Measurements from ENCODE around the gene ZFP1.
"Not testable (repeated sequence)": the region's sequence is repeated elsewhere in the genome, so short reads cannot be mapped to it uniquely, and the experiment has no call there.

The ZFP1 gene

GRCh38 chr16:75205438-75205837, 57.1 kb downstream of the ZFP1 start:
- not testable (repeated sequence) for DNase-seq

- not testable (repeated sequence) for DNase-seq
Measured at GRCh38 chr16:75205961-75206748, 57.8 kb downstream of the ZFP1 start.

- DNase-seq: no peak
Measured at GRCh38 chr16:75206749-75207451, 58.6 kb downstream of the ZFP1 start, which contains the start of gene CTRB2. Gene CTRB2, minus strand, starts transcription at chr16:75207161. Its CDS starts 20 bp downstream, at chr16:75207141.

GRCh38 chr16:75207831-75208230, 59.5 kb downstream of the ZFP1 start:
- no peak for DNase-seq

- DNase-seq: no peak
Measured at GRCh38 chr16:75208242-75208825, 60.0 kb downstream of the ZFP1 start.

- no peak for DNase-seq
Measured at GRCh38 chr16:75208861-75209505, 60.7 kb downstream of the ZFP1 start.

GRCh38 chr16:75209514-75209913, 61.2 kb downstream of the ZFP1 start:
- not testable (repeated sequence) for DNase-seq

- no peak for DNase-seq
Measured at GRCh38 chr16:75209944-75210343, 61.6 kb downstream of the ZFP1 start.

- not testable (repeated sequence) for DNase-seq
Measured at GRCh38 chr16:75211286-75211685, 63.0 kb downstream of the ZFP1 start.

GRCh38 chr16:75216127-75216526, 67.8 kb downstream of the ZFP1 start:
- DNase-seq: no peak

GRCh38 chr16:75216576-75216975, 68.3 kb downstream of the ZFP1 start:
- DNase-seq: no peak

- DNase-seq: no peak
Measured at GRCh38 chr16:75217389-75217851, 69.1 kb downstream of the ZFP1 start.

- DNase-seq: no peak
Measured at GRCh38 chr16:75218256-75219076, 70.1 kb downstream of the ZFP1 start, which contains the start of gene CTRB1. Gene CTRB1, plus strand, starts transcription at chr16:75218988. Its CDS starts 20 bp downstream, at chr16:75219008.

GRCh38 chr16:75219088-75219487, 70.8 kb downstream of the ZFP1 start:
- DNase-seq: no peak

GRCh38 chr16:75219838-75220237, 71.5 kb downstream of the ZFP1 start:
- no peak for DNase-seq
